Activated gamma-delta T cell treated with anti-CD3 and anti-CD28 coated beads, Interleukin-2, amount 50 U/mL, for 16 hours (primary cell): ENCODE data around the gene ITGBL1.
"Not testable (repeated sequence)": the region's sequence is repeated elsewhere in the genome, so short reads cannot be mapped to it uniquely, and the experiment has no call there.

Experiments used
- DNase-seq: peaks from one replicate; pipeline ENCODE4 v3.0.0-alpha.2; 2020; ENCODE audit warnings: low read depth

The ITGBL1 gene

DNA sequence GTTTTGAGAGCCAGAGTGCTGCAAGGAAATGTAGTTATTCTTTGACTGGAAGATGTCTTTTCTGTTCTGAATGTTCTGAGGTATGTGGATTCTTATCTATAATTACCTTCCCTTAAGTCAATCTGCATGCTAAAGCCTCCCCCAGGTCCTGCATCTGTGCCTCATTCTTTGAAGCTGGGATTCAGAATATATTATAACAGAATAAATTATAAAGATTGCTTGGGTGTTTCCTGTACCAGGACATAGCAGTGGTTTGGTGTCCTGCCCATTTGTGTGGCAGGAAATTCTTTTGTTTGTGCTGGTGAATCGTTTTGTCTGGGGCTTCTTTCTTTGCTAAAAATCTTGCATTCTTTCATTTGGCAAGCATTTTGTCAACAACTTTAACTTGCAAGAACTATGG lies 60.2 kb downstream of the ITGBL1 start:
- DNase-seq = no peak

DNA sequence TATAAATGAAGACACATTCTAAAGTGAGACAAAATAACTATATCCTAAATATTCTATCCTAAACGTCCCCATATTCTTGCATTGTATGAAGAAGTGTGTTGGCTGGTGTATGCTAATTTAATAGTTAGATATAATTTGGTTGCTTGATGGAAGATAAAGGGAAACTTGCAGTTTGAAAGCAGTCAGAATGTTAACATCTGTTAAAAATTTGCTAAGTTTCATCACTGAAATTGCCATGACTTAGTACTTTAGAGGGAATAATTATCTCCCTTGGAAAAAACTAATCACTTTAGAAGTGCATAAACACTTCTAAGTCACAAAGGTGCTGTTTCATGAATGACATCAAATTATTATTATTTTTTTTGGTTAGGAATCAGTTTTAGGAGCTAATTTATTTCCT lies 61.6 kb downstream of the ITGBL1 start:
- DNase-seq = no peak

DNA sequence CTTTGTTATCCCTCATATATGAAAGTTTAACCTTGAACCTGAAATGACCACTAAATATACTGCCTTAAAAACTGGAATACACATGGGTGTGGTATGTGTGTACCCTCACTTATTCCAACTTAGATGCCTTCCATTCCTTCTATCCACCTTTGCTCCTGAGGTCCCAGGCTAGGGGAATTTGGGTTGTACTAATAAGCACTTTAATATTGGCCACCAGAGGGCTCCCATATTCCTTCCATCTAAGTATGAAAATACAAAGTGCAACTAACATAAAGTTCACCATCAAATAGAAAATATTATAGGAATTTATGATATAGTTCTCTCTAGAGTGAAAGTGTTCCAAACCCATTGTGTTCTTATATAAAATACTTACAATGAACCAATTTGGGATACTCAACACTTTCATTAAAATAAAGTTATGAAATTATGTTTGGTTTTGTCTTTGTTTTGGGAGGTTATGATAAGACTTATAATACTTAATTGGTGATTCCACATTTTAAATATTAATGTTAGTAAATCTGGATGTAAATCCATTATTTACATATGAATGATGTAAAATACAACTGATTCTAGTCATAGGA lies 62.3 kb downstream of the ITGBL1 start:
- DNase-seq = no peak

DNA sequence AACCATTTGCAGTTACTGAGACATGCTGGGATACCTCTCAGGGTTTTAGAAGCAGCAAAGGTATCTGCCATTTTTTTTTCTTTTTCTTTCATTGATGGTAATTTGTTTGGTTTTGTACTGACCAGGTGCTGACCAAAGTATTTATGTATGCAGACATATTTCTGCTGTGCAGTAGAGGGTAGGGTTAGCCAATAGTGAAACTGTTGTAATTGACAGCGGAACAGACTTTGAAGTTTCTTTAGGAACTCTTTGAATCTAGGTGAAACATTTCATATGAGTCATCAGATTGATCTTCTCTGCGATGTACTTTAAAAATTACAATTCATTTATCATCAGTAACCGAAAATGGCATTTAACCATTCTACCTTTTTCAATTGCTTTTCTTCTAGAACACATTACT lies 63.0 kb downstream of the ITGBL1 start:
- DNase-seq = no peak

DNA sequence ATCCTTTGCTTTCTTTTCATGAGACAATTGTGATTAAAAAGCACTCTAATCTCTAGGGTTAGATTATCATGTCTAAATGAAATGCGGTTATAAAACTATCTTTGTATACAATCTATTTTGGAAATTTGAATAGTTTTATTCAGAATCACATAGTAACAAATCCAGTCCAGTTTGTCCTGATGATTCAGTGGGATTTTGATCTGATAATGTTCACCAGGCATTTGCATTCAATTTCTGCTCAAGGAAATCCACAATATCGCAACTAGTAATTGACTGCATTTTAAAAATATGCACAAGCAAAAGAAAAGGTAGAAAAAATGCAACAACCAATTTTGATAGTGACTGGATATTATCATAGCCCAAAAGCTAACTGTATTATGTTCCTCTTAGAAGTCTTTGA lies 63.8 kb downstream of the ITGBL1 start:
- no peak for DNase-seq

DNA sequence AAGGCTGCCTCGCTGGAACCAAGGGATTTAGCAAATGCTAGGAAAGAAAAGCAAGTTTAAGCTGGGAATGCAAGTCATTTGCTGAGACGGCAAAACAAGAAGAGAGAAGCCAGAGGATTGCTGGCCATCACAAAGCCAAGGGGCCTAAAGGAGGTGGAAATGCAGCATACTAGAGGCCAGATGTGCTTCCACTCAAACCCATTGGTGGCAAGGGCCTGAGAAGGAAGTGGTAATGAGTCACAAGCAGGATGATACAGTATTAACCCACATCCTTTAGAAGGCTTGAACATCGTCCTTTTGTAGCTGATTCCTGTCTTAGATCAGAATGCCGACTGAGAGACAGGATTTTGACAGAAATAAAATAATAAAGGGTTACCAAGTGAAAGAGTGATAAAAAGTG lies 68.2 kb downstream of the ITGBL1 start:
- no peak for DNase-seq

DNA sequence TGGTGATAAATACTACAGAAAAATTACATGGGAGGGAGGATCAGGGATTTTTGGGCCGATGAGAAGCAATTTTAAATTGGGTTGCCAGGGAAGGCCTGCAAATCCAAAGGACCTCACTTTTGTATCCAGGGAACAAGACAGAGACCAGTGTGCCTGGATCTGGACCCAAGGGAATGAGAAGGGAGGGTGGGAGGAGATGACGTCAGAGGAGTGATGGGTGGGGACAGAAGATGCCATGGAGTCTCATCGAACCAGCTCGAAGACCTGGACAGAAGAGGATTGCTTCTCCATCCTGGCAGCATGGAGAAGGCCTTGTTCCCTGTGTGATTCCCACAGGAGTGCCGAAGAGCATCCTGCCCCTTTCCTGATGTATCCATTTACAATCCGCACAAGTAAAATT lies 68.9 kb downstream of the ITGBL1 start:
- DNase-seq = no peak

DNA sequence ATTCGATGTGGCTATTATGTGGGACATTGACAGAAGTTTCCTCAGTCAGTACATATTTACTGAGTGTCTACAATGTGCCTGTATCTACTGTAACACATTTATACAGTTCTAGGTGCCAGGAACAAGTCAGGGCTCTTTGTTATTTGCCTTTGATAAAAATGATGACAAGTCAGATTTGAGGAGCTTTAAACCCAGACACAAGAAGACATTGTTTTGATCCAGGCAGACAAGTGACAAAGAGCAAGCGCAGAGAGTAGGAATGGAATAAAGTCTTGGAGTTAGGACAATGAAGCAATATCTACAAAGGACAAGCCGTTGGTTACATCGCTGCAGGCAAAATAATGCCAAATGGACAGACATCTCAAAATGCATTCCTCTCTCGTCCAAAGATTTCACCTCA lies 70.1 kb downstream of the ITGBL1 start:
- DNase-seq = no peak

DNA sequence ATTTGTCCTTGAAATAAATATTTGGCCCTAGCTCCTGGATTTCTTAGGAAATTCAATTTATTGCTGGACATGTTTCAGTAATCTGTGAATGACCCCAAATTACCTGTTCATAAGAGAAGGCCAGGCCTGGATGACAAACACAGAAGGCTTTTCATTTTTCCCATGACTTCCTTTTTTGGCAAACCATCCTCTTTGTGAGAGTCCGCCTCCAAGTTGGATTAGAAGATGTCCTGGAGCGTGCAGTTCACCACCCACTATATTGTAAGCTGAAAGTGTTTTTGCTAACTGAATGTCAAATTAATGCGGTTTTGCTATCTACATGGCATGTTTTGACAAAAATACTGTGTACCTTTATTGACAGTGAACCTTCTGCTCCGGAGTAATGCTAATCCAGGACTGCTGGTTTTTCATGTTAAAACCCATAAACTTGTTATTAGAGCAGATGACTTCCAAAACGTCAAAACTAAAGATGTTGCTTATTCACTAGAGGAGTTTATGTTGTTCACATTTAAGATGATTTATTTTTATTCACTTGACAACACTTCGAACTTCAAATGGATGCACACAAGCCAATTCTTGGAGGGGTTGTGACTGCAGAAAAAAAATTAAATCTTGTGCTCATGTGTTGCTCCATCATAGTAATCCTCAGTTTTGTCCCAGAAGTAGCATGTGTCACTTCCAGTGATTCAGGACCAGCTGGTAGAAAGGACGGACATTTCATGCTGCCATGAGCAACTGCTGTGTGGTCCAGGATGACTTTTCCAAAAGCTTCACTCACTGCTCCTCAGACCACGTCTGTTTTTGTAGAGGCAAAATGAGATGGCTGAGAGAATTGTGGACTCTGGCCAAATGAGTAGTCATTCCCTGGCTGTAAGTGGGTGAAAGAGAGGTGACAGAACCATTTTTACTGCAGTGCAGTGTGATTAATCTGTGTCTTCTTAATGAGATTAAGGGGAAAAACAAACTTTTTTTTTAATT lies 71.0 kb downstream of the ITGBL1 start:
- DNase-seq = no peak

DNA sequence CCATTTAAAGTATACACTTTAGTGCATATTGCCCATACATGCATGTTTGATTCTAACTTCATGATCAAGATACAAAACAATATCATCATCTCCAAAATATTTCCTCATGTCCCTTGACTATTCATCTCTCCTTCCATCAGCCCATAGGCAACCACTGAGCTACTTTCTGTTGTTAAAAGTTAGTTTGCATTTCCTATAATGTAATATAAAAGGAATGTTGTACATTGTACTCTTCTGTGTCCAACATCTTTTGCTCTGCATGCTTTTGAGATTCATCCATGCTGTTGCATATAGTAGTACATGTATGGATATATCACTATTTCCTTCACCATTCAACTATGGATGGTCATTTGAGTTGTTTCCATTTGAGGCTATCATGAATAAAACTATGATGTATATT lies 74.7 kb downstream of the ITGBL1 start:
- DNase-seq = no peak

DNA sequence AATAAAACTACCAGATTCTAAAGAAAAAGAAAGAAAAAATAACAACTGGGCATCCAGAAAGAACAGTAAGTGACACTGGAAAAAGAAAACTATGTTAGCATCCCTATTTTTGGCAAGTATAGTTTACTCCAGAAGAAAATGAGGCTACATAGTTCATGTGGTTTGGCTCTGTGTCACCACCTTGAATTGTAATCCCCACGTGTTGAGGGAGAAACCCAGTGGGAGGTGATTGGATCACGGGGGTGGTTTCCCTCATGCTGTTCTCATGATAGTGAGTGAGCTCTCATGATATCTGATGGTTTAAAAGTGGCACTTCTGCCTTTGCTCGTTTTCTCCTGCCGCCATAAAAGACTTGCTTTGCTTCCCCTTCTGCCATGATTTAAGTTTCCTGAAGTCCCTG lies 76.9 kb downstream of the ITGBL1 start:
- no peak for DNase-seq

DNA sequence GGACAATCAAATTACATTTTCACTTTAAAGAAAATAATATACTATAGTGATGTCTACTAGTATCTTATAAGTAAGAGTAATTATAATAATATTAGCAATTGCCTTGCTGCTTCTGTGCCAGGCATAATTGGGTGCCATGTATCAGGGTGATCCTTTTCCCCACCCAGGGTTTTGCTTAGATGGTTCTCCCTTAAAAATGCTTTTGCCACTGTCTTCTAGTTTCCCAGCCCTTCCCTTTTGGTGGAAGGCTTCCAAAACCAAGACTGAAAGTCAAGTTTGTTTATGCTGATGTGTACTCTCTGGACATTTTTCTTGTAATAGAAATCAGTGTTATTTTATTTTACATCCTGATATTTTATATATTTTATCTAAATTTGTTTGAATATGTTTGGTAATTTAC lies 77.8 kb downstream of the ITGBL1 start:
- no peak for DNase-seq

DNA sequence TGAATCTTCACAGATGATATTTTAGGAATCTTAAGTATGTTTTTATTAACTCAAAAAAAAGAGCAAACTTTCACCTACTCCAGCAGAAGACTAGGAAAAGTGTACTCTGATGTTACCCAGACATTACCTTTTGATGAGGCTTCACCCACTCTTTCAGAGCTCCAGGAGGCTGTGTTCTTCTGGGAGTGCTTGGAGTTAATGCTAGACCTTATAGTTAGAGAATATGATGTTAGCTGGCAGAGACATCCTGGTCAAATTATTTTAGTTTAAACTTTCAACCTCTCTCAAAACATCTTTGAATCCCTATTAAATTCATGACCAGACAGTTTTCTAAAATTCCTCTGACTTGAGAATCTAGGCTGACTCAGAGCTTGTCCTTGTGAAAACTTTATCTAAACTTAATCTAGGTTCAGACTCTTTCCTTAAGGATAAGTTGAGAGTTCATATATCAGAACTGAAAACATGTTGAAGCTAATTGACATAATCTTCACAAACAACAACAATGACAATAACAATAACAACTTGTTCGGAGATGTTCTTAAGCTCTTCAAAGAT lies 82.8 kb downstream of the ITGBL1 start:
- DNase-seq = no peak

DNA sequence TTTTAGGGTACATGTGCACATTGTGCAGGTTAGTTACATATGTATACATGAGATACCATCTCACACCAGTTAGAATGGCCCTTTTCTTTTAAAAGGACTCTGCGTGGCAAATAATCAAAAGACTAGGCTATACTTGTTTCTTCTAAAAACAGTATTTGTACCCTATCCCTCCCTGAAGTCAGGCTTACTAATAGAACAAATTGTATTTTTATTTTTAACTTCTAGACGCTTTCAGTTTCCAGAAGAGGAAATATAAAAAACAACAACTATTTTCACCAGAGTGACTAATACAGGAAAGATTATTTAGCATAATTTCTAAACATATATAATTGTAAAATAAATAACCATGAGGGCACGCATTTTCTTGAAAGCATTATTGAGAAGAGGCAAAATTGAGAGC lies 83.6 kb downstream of the ITGBL1 start:
- DNase-seq = no peak

DNA sequence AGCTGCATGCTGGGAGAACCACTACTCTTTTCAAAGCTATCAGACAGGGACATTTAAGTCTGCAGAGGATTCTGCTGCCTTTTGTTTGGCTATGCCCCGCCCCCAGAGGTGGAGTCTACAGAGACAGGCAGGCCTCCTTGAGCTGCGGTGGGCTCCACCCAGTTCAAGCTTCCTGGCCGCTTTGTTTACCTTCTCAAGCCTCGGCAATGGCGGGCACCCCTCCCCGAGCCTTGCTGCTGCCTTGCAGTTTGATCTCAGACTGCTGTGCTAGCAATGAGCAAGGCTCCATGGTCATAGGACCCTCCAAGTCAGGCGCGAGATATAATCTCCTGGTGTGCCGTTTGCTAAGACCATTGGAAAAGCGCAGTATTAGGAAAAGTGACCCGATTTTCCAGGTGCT lies 92.1 kb downstream of the ITGBL1 start:
- not testable (repeated sequence) for DNase-seq

DNA sequence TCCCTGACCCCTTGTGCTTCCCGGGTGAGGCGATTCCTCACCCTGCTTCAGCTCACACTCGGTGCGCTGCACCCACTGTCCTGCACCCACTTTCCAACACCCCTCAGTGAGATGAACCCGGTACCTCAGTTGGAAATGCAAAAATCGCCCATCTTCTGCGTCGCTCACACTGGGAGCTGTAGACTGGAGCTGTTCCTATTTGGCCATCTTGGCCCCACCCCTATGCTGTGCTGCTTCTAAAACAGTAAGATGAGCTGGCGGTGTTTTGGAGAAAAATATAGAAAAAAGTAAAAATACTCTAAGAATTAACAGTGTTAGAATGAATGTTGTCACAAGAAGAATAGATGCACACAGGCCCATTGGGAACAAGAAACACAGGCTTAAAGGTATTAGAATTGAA lies 92.5 kb downstream of the ITGBL1 start:
- DNase-seq = no peak

DNA sequence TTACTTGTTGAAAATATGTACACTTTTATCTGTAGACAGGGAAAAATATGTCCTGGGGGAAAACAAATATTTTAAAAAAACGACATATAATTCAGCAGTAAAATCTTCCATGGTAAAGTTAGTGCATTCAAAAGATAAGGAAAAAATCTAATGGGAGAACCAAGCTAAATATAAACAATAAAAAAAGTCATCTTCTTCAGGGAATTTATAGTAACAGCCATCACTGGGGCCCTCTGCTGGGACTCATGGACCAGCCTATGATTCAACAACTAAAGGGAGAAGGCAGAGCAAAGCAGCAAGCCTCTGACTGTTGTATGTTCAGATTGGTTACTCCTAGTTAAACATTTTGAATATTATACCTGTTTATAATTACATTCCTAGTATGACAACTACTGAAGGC lies 93.0 kb downstream of the ITGBL1 start:
- no peak for DNase-seq

DNA sequence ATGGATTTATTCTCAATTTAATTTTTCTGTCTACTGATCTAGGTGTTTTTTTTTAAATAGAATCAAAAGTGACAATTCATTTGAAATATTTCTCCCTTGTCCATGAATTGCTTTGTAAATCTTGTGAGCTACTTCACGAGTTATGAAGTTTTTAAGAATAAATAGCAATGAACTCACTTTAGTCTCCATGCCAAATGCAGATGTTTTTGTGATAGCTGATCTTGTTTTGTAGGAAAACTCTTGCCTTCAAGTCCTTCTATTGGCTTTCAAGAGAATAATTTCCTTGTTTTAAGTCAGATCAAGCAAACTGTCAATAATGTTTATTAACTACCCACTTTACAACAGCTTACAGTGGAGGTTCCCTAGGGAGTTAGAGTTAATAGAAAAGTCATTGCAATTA lies 99.8 kb downstream of the ITGBL1 start:
- DNase-seq = no peak

DNA sequence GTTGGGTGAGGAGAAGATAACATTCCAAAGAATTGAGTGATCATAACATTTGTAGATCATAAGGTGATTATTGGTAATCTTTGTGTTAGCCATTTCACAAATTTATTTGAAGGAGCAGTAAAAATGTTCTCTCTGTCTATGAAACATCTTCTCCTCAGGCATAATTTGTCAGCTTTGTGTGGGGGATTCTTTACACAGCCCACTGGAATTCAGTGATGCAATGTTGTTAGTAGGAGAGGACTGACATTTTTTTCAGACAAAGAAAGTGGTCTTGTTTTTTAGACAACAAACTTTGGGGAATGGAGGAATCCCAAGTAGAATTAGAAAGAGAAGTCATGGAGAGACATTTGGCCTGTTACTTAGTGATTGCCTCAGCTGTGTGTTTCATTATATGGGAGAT lies 100.3 kb downstream of the ITGBL1 start:
- DNase-seq = no peak

DNA sequence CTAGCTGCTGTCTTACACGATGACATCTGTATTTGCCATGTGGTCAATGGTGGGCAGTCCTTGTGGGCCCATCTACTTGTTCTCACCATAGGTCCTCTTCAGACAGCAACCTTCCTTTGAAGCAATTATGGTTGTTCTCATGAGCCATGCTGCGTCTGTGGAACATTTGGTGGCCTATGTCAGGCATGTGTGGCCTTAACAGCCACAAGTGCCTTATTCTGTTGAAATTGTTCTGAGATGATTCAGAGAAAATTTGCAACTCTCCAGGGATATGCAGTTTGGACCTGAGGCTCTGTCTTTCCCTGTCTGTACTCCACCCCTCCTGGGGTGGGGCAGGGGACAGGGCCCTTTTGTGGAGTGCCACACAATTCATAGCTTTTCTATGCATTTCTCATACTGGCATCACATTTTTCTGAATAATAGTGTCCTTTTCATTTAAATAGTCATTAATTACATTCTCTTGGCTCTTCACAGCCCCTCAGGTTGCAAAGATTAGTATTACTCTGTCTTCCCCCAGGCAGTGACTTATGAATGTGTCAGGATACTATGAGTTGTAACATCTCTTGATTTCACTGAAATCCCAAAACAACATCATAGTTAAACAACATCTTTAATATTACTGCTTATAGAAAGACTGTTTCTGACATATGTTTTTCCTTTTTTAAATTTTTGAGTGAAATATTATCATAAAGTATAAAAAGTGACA lies 102.1 kb downstream of the ITGBL1 start:
- DNase-seq = no peak

DNA sequence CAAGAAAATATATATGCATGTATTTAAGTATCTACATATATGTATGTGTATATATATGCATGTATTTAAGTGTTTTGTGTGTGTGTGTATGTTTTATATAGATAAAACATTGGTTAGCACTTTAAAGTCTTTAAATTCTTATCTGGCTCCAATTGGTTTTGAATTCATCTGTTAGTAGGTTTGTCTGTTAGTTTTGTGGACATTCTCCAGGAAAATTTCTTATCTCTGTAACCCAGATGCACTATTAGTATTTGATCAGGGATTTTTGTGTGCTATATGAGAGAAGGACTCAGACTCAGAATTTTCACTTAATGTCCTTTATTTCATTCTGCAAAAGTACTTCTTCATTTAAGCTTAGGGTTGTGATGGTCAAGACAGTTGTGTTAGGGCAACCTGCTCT lies 103.1 kb downstream of the ITGBL1 start:
- DNase-seq = no peak

DNA sequence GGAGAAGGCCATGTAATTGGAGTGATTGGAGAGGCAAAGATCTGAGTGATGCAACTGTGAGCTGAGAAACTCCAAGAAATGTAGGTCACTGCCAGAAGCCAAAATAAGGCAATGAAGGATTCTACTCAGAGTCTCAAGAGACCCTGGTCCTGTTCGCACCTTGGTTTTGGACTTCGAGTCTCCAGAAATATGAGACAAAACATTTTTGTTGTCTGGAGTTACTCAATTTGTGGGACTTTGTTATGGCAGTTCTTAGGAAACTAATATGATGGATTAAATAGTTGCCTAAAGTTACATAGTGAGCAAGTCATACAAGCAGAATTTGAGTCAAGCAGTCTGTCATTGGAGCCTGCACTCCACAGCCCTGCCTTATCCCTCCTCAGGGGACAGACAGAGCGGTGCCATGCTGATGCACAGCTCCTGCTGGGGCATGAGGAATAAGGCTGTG lies 104.2 kb downstream of the ITGBL1 start:
- no peak for DNase-seq

DNA sequence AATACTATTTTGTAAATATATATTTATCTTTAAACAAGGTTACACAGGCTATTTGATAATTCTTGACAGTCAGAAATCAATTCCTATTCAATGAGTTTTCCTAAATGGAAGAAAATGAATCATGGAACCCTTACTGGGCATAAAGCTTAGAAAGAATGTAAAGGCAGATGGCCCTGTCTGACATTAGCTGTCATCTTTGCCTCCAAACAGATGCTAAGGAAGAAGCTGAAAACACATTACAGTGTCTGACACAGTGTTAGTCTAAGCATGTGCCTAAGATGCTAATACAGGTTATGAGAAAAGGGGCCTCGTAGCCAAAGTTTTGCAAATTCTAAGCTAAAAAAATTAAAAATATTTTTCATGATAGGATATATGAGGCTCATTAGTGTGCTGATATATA lies 112.8 kb downstream of the ITGBL1 start:
- no peak for DNase-seq
